ENCODE results near the gene ELOVL5. TPM values are rescaled to one million over a fixed set of nuclear protein-coding genes. Genes with fewer than 3 reads are reported as not detected.

The ELOVL5 gene
- total RNA-seq, 1 experiment from 2014 or later = 218 TPM

GRCh38 chr6:53257533-53257932 lies 91.2 kb downstream of the ELOVL5 start:
- ChIA-PET CTCF (no interaction called here), POLR2A (interaction anchor here (0.6 kb wide), 1 partner anchor 151 kb away, joined by 3 read pairs; no protein-coding TSS in a partner anchor)
- DNase-seq (ENCODE audit: low read depth, low spot score) = no peak
- no peak for ATAC-seq
- Histone ChIP-seq H3K4me3 (ENCODE audit: low read depth in 2 of 2, low read length in 2 of 2) (no peak overlapping the region), H3K4me1 (ENCODE audit: control insufficient read depth, insufficient read depth, low read length) (no peaks in the 10 kb centered on the region), H3K9me3 (ENCODE audit: control insufficient read depth, insufficient read depth, low read depth, low read length) (no peaks in the 10 kb centered on the region), H3K36me3 (ENCODE audit: control insufficient read depth, insufficient read depth, low read length) (peaks cover 10% of the 10 kb centered on the region; the same call in 1 of the 2 replicates), H3K27ac (ENCODE audit: low read length) (no peak overlapping the region), H3K27me3 (ENCODE audit: control insufficient read depth, insufficient read depth, low read length) (no peaks in the 10 kb centered on the region)
- intact Hi-C loops (cut with micrococcal nuclease; ENCODE audit: unreplicated experiment) = no loop called here
- BruUV-seq (replicated peaks) = no TSS peak
- in situ Hi-C loops (cut with HindIII; ENCODE audit: low pct_unique_long_range_greater_than_20kb, low sequenced_read_pairs) = no loop called here
- TF ChIP-seq CTCF (IDR thresholded peaks at IDR 0.05) = no peak
- TF ChIP-seq SIN3A (IDR thresholded peaks at IDR 0.05; ENCODE audit: borderline replicate concordance, insufficient read depth, low read depth, low read length) = no peak
- no peak for TF ChIP-seq POLR2AphosphoS5 (IDR thresholded peaks at IDR 0.05; ENCODE audit: low read depth, low read length)
- TF ChIP-seq TCF7L2 (IDR thresholded peaks at IDR 0.05; ENCODE audit: low read depth, low read length) = no peak
- no peak for TF ChIP-seq REST (IDR thresholded peaks at IDR 0.05; ENCODE audit: insufficient read depth in 1 of 2, low read depth in 2 of 2, low read length in 1 of 2)

GRCh38 chr6:53257001-53257400 lies 91.7 kb downstream of the ELOVL5 start:
- DNase-seq (ENCODE audit: low read depth, low spot score) = no peak
- CTCF ChIA-PET = no interaction called here
- Histone ChIP-seq H3K27me3 (ENCODE audit: control insufficient read depth, insufficient read depth, low read length) (no peaks in the 10 kb centered on the region), H3K36me3 (ENCODE audit: control insufficient read depth, insufficient read depth, low read length) (peaks cover 10% of the 10 kb centered on the region; the same call in 1 of the 2 replicates), H3K9me3 (ENCODE audit: control insufficient read depth, insufficient read depth, low read depth, low read length) (no peaks in the 10 kb centered on the region), H3K27ac (ENCODE audit: low read length) (no peak overlapping the region), H3K4me3 (ENCODE audit: low read depth in 2 of 2, low read length in 2 of 2) (no peak overlapping the region), H3K4me1 (ENCODE audit: control insufficient read depth, insufficient read depth, low read length) (no peaks in the 10 kb centered on the region)
- TF ChIP-seq REST (IDR thresholded peaks at IDR 0.05; ENCODE audit: insufficient read depth in 1 of 2, low read depth in 2 of 2, low read length in 1 of 2) (no peak), POLR2AphosphoS5 (IDR thresholded peaks at IDR 0.05; ENCODE audit: low read depth, low read length) (no peak), CTCF (IDR thresholded peaks at IDR 0.05) (no peak), TCF7L2 (IDR thresholded peaks at IDR 0.05; ENCODE audit: low read depth, low read length) (no peak), SIN3A (IDR thresholded peaks at IDR 0.05; ENCODE audit: borderline replicate concordance, insufficient read depth, low read depth, low read length) (no peak)
- in situ Hi-C loops (cut with HindIII; ENCODE audit: low pct_unique_long_range_greater_than_20kb, low sequenced_read_pairs) = no loop called here
- intact Hi-C loops (cut with micrococcal nuclease; ENCODE audit: unreplicated experiment) = no loop called here
- ATAC-seq = no peak
- POLR2A ChIA-PET = interaction anchor here (0.6 kb wide), 1 partner anchor 151 kb away, joined by 3 read pairs; no protein-coding TSS in a partner anchor
- BruUV-seq (replicated peaks) = no TSS peak
